ENCODE data around the gene RELN.

DNA sequence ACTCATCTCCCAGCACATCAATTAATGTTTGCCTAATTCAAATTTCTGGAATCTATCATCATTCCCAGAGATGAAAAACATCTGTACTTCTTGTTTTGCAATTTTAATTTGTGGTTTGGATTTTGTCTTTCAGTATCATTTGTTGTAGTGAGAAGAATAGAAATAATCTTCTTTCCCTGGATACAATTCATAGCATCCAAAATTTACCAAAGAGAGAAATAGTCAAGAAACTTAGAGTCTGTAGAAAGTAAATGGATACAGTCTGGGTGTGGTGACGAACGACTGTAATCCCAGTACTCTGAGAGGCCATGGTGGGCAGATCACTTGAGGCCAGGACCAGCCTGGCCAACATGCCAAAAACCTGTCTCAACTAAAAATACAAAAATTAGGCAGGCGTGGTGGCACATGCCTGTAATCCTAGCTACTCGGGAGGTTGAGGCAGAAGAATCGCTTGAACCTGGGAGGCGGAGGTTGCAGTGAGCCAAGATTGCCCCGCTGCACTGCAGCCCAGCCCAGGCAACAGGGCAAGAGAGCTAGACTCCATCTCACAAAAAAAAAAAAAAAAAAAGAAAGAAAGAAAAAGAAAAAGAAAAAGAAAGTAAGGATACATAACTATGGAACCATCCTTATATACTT, 193.0 kb downstream of the RELN start:
- TF ChIP-seq EP300 (IDR thresholded peaks at IDR 0.05): no peak
- TF ChIP-seq, protein P1, sequence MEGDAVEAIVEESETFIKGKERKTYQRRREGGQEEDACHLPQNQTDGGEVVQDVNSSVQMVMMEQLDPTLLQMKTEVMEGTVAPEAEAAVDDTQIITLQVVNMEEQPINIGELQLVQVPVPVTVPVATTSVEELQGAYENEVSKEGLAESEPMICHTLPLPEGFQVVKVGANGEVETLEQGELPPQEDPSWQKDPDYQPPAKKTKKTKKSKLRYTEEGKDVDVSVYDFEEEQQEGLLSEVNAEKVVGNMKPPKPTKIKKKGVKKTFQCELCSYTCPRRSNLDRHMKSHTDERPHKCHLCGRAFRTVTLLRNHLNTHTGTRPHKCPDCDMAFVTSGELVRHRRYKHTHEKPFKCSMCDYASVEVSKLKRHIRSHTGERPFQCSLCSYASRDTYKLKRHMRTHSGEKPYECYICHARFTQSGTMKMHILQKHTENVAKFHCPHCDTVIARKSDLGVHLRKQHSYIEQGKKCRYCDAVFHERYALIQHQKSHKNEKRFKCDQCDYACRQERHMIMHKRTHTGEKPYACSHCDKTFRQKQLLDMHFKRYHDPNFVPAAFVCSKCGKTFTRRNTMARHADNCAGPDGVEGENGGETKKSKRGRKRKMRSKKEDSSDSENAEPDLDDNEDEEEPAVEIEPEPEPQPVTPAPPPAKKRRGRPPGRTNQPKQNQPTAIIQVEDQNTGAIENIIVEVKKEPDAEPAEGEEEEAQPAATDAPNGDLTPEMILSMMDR (IDR thresholded peaks at IDR 0.05): no peak
- TF ChIP-seq POLR2AphosphoS5 (IDR thresholded peaks at IDR 0.05): no peak
- no peak for TF ChIP-seq POLR2A (IDR thresholded peaks at IDR 0.05)
